OCI-LY3 (cell line): ENCODE results near the gene EP300.
"Not testable (repeated sequence)": the region's sequence is repeated elsewhere in the genome, so short reads cannot be mapped to it uniquely, and the experiment has no call there.

ENCODE experiments used
- H2AFZ ChIP-seq: fragments of 200-600, 300-600 bp; shearing (Covaris generic); 2 replicates; pipeline ENCODE4 v1.6.0; 2014; ENCODE audit warnings: antibody characterized with exemption, low read depth, low read length
- H3K27ac ChIP-seq: fragments of 200-600, 300-600 bp; sonication (generic); 2 replicates; pipeline ENCODE4 v1.5.1; 2014; ENCODE audit warnings: mild to moderate bottlenecking, low read length, moderate library complexity, mixed read lengths
- H3K27me3 ChIP-seq: fragments of 200-600, 300-600 bp; sonication (generic); 2 replicates; pipeline ENCODE4 v1.6.1; 2014; ENCODE audit warnings: low read depth, low read length, mixed read lengths
- H3K36me3 ChIP-seq: fragments of 200-600, 300-600 bp; sonication (generic); replicated peaks from 2 replicates; pipeline ENCODE3; 2014; ENCODE audit warnings: low read depth, low read length, mixed read lengths
- H3K4me1 ChIP-seq: fragments of 300-600, 200-600 bp; sonication (generic); 2 replicates; pipeline ENCODE4 v1.6.1; 2014; ENCODE audit warnings: low read length, mixed read lengths
- H3K4me2 ChIP-seq: fragments of 200-600, 300-600 bp; sonication (generic); 2 replicates; pipeline ENCODE4 v1.6.1; 2014; ENCODE audit warnings: low read length, mixed read lengths
- H3K4me3 ChIP-seq: fragments of 300-600, 200-600 bp; sonication (generic); 2 replicates; pipeline ENCODE4 v1.5.1; 2014; ENCODE audit warnings: antibody characterized with exemption, mild to moderate bottlenecking, low read length, moderate library complexity
- H3K79me2 ChIP-seq: fragments of 300-600, 200-600 bp; shearing (Covaris generic); 2 replicates; pipeline ENCODE4 v1.6.1; 2014; ENCODE audit warnings: mild to moderate bottlenecking, low read length, mixed read lengths
- H3K9ac ChIP-seq: fragments of 300-600, 200-600 bp; shearing (Covaris generic); 2 replicates; pipeline ENCODE4 v1.6.0; 2014; ENCODE audit warnings: mild to moderate bottlenecking, low read length, moderate library complexity
- H3K9me3 ChIP-seq: fragments of 200-600, 300-600 bp; shearing (Covaris generic); 2 replicates; pipeline ENCODE4 v1.6.1; 2014; ENCODE audit warnings: low read length, mixed read lengths; ENCODE audit not compliant: insufficient read depth
- H4K20me1 ChIP-seq: fragments of 200-600, 300-600 bp; sonication (generic); 2 replicates; pipeline ENCODE4 v1.6.1; 2016; ENCODE audit warnings: low read length, mixed read lengths; ENCODE audit not compliant: insufficient read depth
- EZH2phosphoT487 ChIP-seq: fragments of 200-600 bp; shearing (Covaris generic); IDR thresholded peaks from 2 replicates; pipeline ENCODE4 v1.6.1; 2018; ENCODE audit warnings: antibody characterized with exemption, mixed run types, low read depth
- TF ChIP-seq, protein P1 (sequence below): fragments of 200-600, 300-600 bp; sonication (generic); IDR thresholded peaks from 2 replicates; pipeline ENCODE4 v1.5.1; 2014; ENCODE audit warnings: antibody characterized with exemption, low read length, low read depth

EP300 gene

DNA sequence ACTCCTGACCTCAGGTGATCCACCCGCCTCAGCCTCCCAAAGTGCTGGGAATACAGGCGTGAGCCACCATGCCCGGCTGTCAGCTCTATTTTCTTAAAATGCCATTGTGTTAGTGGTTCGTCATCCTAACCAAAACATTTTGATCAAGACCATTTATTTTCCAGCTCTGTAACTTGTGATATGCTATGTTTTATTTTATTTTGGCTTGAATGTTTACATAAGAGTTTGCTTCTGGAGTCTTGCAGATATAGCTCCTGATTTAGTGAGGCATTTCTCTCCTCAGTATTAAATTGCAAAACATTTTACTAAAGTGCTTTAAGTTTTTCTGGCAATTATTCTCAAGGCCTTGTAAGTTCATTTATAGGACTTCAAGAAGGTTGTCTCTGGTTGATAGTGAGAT, 4.4 kb downstream of the EP300 start:
- no peak overlapping the region for H2AFZ ChIP-seq
- peaks cover 23% of the 10 kb centered on the region for H3K4me1 ChIP-seq
- H3K79me2 ChIP-seq, result peaks cover 100% of the 10 kb centered on the region
- TF ChIP-seq, protein P1, sequence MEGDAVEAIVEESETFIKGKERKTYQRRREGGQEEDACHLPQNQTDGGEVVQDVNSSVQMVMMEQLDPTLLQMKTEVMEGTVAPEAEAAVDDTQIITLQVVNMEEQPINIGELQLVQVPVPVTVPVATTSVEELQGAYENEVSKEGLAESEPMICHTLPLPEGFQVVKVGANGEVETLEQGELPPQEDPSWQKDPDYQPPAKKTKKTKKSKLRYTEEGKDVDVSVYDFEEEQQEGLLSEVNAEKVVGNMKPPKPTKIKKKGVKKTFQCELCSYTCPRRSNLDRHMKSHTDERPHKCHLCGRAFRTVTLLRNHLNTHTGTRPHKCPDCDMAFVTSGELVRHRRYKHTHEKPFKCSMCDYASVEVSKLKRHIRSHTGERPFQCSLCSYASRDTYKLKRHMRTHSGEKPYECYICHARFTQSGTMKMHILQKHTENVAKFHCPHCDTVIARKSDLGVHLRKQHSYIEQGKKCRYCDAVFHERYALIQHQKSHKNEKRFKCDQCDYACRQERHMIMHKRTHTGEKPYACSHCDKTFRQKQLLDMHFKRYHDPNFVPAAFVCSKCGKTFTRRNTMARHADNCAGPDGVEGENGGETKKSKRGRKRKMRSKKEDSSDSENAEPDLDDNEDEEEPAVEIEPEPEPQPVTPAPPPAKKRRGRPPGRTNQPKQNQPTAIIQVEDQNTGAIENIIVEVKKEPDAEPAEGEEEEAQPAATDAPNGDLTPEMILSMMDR, result no peak
- no peak for TF ChIP-seq EZH2phosphoT487
- no peaks in the 10 kb centered on the region for H3K27me3 ChIP-seq
- H3K9ac ChIP-seq, result no peak overlapping the region
- H3K4me2 ChIP-seq, result no peak overlapping the region
- no peaks in the 10 kb centered on the region for H3K9me3 ChIP-seq
- no peak overlapping the region for H3K4me3 ChIP-seq
- H3K27ac ChIP-seq, result no peak overlapping the region
- peaks cover 87% of the 10 kb centered on the region for H4K20me1 ChIP-seq
- H3K36me3 ChIP-seq, result peaks cover 45% of the 10 kb centered on the region

GRCh38 chr22:41099036-41099435, 6.6 kb downstream of the EP300 start:
- Histone ChIP-seq H4K20me1 (peaks cover 99% of the 10 kb centered on the region), H3K79me2 (peaks cover 100% of the 10 kb centered on the region), H3K4me2 (no peak overlapping the region), H3K9me3 (no peaks in the 10 kb centered on the region), H3K27me3 (no peaks in the 10 kb centered on the region), H3K36me3 (peaks cover 57% of the 10 kb centered on the region), H3K9ac (no peak overlapping the region), H2AFZ (no peak overlapping the region), H3K27ac (no peak overlapping the region), H3K4me1 (peaks cover 23% of the 10 kb centered on the region), H3K4me3 (no peak overlapping the region)
- TF ChIP-seq, protein P1, result no peak
- no peak for TF ChIP-seq EZH2phosphoT487

DNA sequence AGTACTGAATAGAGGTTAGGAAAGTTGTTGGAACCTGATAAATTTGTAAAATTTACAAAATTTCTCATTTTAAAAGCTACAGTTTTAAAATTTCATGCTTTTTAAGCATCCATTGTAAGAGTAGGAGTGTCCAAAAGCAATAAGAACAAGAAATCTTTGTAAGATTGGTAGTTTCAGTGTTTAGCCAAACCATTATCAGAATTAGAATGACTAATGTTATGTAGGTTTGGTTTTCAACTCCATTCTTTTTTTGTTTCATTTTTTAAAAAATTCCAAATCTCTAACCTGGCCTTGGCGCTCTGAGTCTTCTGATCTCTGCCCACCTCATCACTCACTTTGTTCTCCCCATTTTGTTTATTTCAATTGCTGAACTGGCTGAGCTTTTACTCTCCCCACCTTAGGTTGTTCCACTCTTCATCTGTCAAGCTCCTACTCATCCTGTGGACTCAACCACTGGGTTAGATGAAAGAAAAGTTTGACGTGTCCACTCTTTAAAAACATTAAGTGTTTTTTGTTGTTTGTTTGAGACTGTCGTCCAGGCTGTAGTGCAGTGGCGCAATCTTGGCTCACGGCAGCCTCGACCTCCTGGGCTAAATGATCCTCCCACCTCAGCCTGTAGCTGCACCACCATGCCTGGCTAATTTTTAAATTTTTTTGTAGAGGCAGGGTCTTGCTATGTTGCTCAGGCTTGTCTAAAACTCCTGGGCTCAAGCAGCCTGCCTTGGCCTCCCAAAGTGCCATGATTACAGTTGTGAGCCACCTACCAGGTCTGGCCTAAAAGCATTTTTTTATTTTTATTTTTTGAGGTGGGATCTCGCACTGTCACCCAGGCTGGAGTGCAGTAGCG, 14.0 kb downstream of the EP300 start:
- Histone ChIP-seq H3K36me3 (peaks cover 35% of the 10 kb centered on the region), H3K27me3 (no peaks in the 10 kb centered on the region), H3K4me2 (no peak overlapping the region), H3K9ac (no peak overlapping the region), H3K4me3 (no peak overlapping the region), H3K4me1 (0 out of 2 replicates have a peak, but pooled peaks cover 4% of the 10 kb centered on the region), H3K79me2 (peaks cover 100% of the 10 kb centered on the region), H4K20me1 (peaks cover 90% of the 10 kb centered on the region), H2AFZ (no peak overlapping the region), H3K27ac (no peak overlapping the region), H3K9me3 (no peaks in the 10 kb centered on the region)
- TF ChIP-seq, protein P1, result no peak
- no peak for TF ChIP-seq EZH2phosphoT487

DNA sequence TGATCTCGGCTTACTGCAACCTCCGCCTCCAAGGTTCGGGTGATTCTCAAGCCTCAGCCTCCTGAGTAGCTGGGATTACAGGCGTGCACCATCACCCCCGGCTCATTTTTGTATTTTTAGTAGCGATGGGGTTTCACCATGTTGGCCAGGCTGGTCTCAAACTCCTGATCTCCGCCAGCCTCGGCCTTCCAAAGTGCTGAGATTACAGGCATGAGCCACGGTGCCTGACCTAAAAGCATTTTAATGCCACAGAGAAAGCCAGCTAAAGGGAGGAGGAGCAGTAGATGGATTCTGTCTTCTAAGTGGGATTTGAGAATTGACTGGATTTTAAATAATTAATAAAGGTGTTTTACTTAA, 14.6 kb downstream of the EP300 start:
- Histone ChIP-seq H3K79me2 (peaks cover 99% of the 10 kb centered on the region), H4K20me1 (peaks cover 86% of the 10 kb centered on the region), H3K36me3 (peaks cover 32% of the 10 kb centered on the region)
- H3K4me3 ChIP-seq, H2AFZ ChIP-seq, H3K9ac ChIP-seq, H3K27ac ChIP-seq, H3K27me3 ChIP-seq, H3K4me2 ChIP-seq, H3K4me1 ChIP-seq, H3K9me3 ChIP-seq: not testable (repeated sequence)
